DND-41 (cell line): ENCODE results near the gene PRPF6.

ENCODE experiments used
- ATAC-seq: fragments of 200-7000 bp; cut with Tn5 transposase; 3 replicates; pipeline ENCODE4 v1.9.1; 2021; ENCODE audit warnings: low read depth; ENCODE audit not compliant: insufficient read depth
- DNase-seq: peaks from one replicate; pipeline ENCODE4 v3.0.0-alpha.2; 2020
- H2AFZ ChIP-seq: 2 replicates; pipeline ENCODE4 v1.6.0; 2012; ENCODE audit warnings: low read depth, low read length
- H3K27ac ChIP-seq: 2 replicates; pipeline ENCODE4 v1.5.1; 2012; ENCODE audit warnings: low read length, inconsistent platforms
- H3K27me3 ChIP-seq: fragments of 200-600 bp; sonication (generic); 2 replicates; pipeline ENCODE4 v1.6.0; 2012; ENCODE audit warnings: low read length, mild to moderate bottlenecking, inconsistent platforms; ENCODE audit not compliant: insufficient read depth, poor library complexity
- H3K36me3 ChIP-seq: 2 replicates; pipeline ENCODE4 v1.5.1; 2012; ENCODE audit warnings: low read length, inconsistent platforms; ENCODE audit not compliant: insufficient read depth
- H3K4me1 ChIP-seq: 2 replicates; pipeline ENCODE4 v1.5.1; 2012; ENCODE audit warnings: mild to moderate bottlenecking, low read length; ENCODE audit not compliant: insufficient read depth
- H3K4me2 ChIP-seq: 2 replicates; pipeline ENCODE4 v1.6.0; 2012; ENCODE audit warnings: mild to moderate bottlenecking, moderate library complexity, low read length, inconsistent platforms; ENCODE audit not compliant: insufficient read depth
- H3K4me3 ChIP-seq, 2 experiments: fragments of 200-600 bp in 1 of 2; shearing (Covaris generic) in 1 of 2; 2 replicates each; pipeline ENCODE4 v1.5.1; 2012 to 2016; ENCODE audit warnings: inconsistent platforms in 2 of 2, low read length in 2 of 2, mild to moderate bottlenecking in 2 of 2, low read depth in 1 of 2, moderate library complexity in 1 of 2
- H3K79me2 ChIP-seq: 2 replicates; pipeline ENCODE4 v1.6.0; 2012; ENCODE audit warnings: low read length, inconsistent platforms; ENCODE audit not compliant: insufficient read depth
- H3K9ac ChIP-seq: 2 replicates; pipeline ENCODE4 v1.6.0; 2012; ENCODE audit warnings: low read depth, mild to moderate bottlenecking, inconsistent platforms, low read length, moderate library complexity
- H3K9me3 ChIP-seq: 2 replicates; pipeline ENCODE4 v1.5.1; 2012; ENCODE audit warnings: low read length, moderate library complexity, mild to moderate bottlenecking, inconsistent platforms; ENCODE audit not compliant: insufficient read depth, severe bottlenecking
- H4K20me1 ChIP-seq: 2 replicates; pipeline ENCODE4 v1.6.0; 2012; ENCODE audit warnings: low read length; ENCODE audit not compliant: insufficient read depth
- EZH2 ChIP-seq: IDR thresholded peaks from 3 replicates; pipeline ENCODE4 v1.6.1; 2012; ENCODE audit warnings: borderline replicate concordance, low read depth, mild to moderate bottlenecking, moderate library complexity, low read length, inconsistent platforms; ENCODE audit not compliant: severe bottlenecking
- TF ChIP-seq, protein P1 (sequence below): IDR thresholded peaks from 2 replicates; pipeline ENCODE4 v1.5.1; 2012; ENCODE audit warnings: borderline replicate concordance, low read length, moderate library complexity, mild to moderate bottlenecking; ENCODE audit not compliant: poor library complexity, severe bottlenecking; ENCODE audit errors: extremely low read depth

The PRPF6 gene

DNA sequence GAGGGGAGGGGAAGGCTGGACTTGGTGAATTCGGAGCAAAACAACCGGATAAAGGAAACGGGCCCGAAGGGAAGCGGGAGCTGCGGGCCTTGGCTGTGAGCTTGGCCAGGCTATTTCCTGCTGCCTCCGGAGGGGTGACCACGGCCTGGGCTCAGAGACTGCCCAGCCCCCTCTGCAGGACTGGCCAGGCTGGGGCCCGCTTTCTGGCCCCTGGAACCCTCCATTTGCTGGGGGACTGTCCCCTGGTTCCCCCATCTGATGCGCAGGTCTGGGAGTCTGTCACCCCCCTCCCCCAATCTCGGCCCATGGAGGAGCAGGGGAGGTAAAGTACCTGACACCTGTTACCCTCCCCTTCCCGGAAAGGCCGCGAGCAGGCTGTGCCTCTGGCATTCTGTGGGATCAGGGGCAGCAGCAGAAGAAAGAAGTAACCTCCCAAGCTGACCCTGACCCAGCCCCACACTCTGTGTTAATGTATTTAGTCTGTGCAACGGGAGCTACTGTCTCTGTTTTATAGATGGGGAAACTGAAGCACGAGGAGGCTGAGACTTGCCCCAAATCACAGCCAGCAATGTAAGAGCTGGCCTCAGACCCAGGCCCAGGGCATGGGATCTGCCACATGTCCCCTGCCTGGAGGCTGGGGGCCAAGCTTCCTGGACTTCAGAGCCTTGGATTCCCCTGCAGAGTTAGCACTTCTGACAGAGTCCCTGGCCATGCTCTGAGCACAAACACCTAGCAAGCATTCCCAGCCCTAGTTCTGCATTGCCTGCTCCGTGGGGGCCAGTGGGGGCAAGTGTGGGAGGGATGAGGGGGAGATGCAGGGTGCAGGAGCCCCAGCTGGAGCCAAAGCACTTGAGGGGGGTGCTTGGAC is 58.6 kb downstream of the PRPF6 start:
- H3K9ac ChIP-seq: peak overlapping the region; percentile 70; the same call in 1 of the 2 replicates
- peaks cover 5% of the 10 kb centered on the region; the same call in 1 of the 2 replicates for H3K36me3 ChIP-seq
- H3K79me2 ChIP-seq: no peaks in the 10 kb centered on the region
- H3K27ac ChIP-seq: no peak overlapping the region
- TF ChIP-seq EZH2: no peak
- TF ChIP-seq, protein P1, sequence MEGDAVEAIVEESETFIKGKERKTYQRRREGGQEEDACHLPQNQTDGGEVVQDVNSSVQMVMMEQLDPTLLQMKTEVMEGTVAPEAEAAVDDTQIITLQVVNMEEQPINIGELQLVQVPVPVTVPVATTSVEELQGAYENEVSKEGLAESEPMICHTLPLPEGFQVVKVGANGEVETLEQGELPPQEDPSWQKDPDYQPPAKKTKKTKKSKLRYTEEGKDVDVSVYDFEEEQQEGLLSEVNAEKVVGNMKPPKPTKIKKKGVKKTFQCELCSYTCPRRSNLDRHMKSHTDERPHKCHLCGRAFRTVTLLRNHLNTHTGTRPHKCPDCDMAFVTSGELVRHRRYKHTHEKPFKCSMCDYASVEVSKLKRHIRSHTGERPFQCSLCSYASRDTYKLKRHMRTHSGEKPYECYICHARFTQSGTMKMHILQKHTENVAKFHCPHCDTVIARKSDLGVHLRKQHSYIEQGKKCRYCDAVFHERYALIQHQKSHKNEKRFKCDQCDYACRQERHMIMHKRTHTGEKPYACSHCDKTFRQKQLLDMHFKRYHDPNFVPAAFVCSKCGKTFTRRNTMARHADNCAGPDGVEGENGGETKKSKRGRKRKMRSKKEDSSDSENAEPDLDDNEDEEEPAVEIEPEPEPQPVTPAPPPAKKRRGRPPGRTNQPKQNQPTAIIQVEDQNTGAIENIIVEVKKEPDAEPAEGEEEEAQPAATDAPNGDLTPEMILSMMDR: no peak
- H3K4me1 ChIP-seq: peaks cover 36% of the 10 kb centered on the region
- no peak overlapping the region for H2AFZ ChIP-seq
- H3K9me3 ChIP-seq: no peaks in the 10 kb centered on the region
- DNase-seq: no peak
- peaks cover 13% of the 10 kb centered on the region; the same call in 1 of the 2 replicates for H4K20me1 ChIP-seq
- peaks cover 42% of the 10 kb centered on the region for H3K27me3 ChIP-seq
- peak overlapping the region in 1 of 2 experiments; percentile 66; a peak in 2 of 4 replicates for H3K4me3 ChIP-seq
- peak overlapping the region; percentile 99 for H3K4me2 ChIP-seq
- ATAC-seq: no peak

DNA sequence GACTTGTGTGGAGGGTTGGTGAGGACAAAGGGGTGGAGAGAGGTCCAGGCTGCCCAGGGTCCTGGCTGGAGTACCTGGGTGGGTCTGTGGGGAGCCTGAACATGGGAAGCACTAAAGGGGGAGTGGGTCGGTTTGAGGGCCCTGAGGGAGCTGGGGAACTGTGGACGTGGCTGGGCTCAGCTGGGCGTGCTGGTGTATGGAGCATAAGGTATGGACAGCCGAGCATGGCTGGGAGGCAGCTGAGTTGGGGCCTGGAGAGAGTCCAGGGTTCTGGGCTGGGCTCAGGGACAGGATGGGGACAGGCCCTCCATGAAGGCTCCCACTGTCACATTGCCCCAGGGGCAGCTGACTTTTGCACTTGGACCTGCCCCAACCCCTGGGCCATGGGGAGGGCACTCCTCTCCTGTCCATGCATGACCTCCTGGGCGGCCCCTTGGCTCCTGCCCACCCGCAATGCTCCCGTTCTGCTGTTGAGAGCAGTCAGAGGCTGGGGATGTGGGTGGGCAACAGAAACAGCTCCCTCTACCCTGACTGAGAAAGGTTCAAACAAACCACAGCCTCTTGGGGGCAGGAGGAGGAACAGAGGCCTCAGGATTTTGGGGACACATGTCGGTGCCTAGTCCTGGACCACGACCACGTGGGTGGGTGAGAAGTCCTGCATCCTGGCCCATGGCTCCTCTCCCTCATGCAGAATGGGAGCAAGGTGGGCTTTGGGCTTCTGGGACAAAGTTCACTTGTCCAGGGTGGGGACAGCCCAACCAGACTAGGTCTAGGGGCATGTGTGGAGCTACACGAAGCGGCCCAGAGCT is 59.5 kb downstream of the PRPF6 start:
- H3K4me2 ChIP-seq: no peak overlapping the region

GRCh38 chr20:64041040-64041780 is 60.3 kb downstream of the PRPF6 start:
- H3K27me3 ChIP-seq: peaks cover 42% of the 10 kb centered on the region
- no peak overlapping the region for H3K27ac ChIP-seq
- H3K9me3 ChIP-seq: no peaks in the 10 kb centered on the region
- H3K79me2 ChIP-seq: no peaks in the 10 kb centered on the region
- ATAC-seq (no peak), DNase-seq (no peak)
- no peak overlapping the region for H2AFZ ChIP-seq
- H3K4me2 ChIP-seq: no peak overlapping the region
- peaks cover 34% of the 10 kb centered on the region for H3K4me1 ChIP-seq
- no peak for TF ChIP-seq EZH2
- TF ChIP-seq, protein P1: no peak
- no peak overlapping the region; the same call in 1 of the 2 replicates for H3K9ac ChIP-seq
- no peaks in the 10 kb centered on the region for H3K36me3 ChIP-seq
- peaks cover 10% of the 10 kb centered on the region; the same call in 1 of the 2 replicates for H4K20me1 ChIP-seq
- H3K4me3 ChIP-seq: no peak overlapping the region

More for the DNA sequence above, 59.5 kb downstream of the PRPF6 start:
- H3K36me3 ChIP-seq: no peaks in the 10 kb centered on the region
- ATAC-seq: no peak
- H3K27ac ChIP-seq: no peak overlapping the region
- peaks cover 13% of the 10 kb centered on the region; the same call in 1 of the 2 replicates for H4K20me1 ChIP-seq
- no peaks in the 10 kb centered on the region for H3K79me2 ChIP-seq
- H3K9me3 ChIP-seq: no peaks in the 10 kb centered on the region
- DNase-seq: no peak
- no peak overlapping the region for H3K9ac ChIP-seq
- no peak overlapping the region for H2AFZ ChIP-seq
- H3K4me1 ChIP-seq: peaks cover 34% of the 10 kb centered on the region
- H3K4me3 ChIP-seq: no peak overlapping the region
- peaks cover 42% of the 10 kb centered on the region for H3K27me3 ChIP-seq
- no peak for TF ChIP-seq EZH2
- TF ChIP-seq, protein P1: no peak
